HCT116 (cell line): ENCODE results near the gene FAHD1. TPM values are rescaled to one million over a fixed set of nuclear protein-coding genes. Genes with fewer than 3 reads are reported as not detected.

Source experiments
- ATAC-seq: fragments of 200-7000 bp; cut with Tn5 transposase; 2 replicates; pipeline ENCODE4 v1.9.1; 2020; ENCODE audit warnings: mild to moderate bottlenecking, moderate library complexity
- Bru-seq: library from RNA; stranded (reverse); fragments of 400-500 nt; gene quantifications from one replicate; lab custom pipeline; 2021; lab: Mats Ljungman, UMichigan
- BruChase-seq, 2 experiments: library from RNA; stranded (reverse); fragments of 400-500 nt; gene quantifications; one replicate each; lab custom pipeline; 2021; lab: Mats Ljungman, UMichigan
- BruUV-seq: library from RNA; stranded (reverse); fragments of 400-500 nt; replicated peaks from 2 replicates; lab custom pipeline; 2021; lab: Mats Ljungman, UMichigan
- CTCF ChIA-PET: fragments of 300-600 bp; sonication (Branson Sonifier 250); formaldehyde crosslinking; loops from one replicate; lab custom pipeline; 2021; ENCODE audit warnings: antibody characterized with exemption; lab: Charles Lee
- POLR2A ChIA-PET: fragments of 300-600, 350-600 bp; sonication (Branson Sonifier 250); formaldehyde crosslinking; loops from one replicate; lab custom pipeline; 2021; ENCODE audit warnings: antibody characterized with exemption; lab: Charles Lee
- RAD21 ChIA-PET, 2 experiments: fragments of 300-600 bp; sonication (Branson Sonifier 250); formaldehyde crosslinking; loops; one replicate each; lab custom pipeline; 2023; ENCODE audit warnings: low total read pairs in 2 of 2; ENCODE audit not compliant: uncharacterized antibody in 2 of 2, unreplicated experiment in 2 of 2, low non-redundant PET in 1 of 2; lab: Charles Lee
- DNase-seq: peaks from one replicate; pipeline ENCODE4 v3.0.0-alpha.2; 2010; ENCODE audit warnings: low read depth, low spot score
- H2AFZ ChIP-seq: fragments of 200-600 bp; shearing (Covaris generic), sonication (generic); 2 replicates; pipeline ENCODE4 v1.6.1; 2017; ENCODE audit warnings: low read depth, mixed run types, mixed read lengths, antibody characterized with exemption, low read length; ENCODE audit not compliant: poor library complexity, severe bottlenecking
- H3K27ac ChIP-seq: 2 replicates; pipeline ENCODE4 v1.5.1; 2012; ENCODE audit warnings: low read depth, low read length
- H3K27me3 ChIP-seq: fragments of 200-600 bp; sonication (generic); 2 replicates; pipeline ENCODE4 v1.6.1; 2016; ENCODE audit warnings: mixed run types, low read length, mixed read lengths; ENCODE audit not compliant: insufficient read depth
- H3K36me3 ChIP-seq, 2 experiments: fragments of 200-500 bp in 1 of 2; fragments of 200-600 bp in 1 of 2; sonication (Bioruptor generic) in 1 of 2; sonication (generic) in 1 of 2; 2 replicates each; pipeline versions ENCODE4 v1.5.1 to v1.6.1; 2014 to 2016; ENCODE audit warnings: low read length in 2 of 2, inconsistent platforms in 1 of 2, mixed read lengths in 1 of 2, mixed run types in 1 of 2; ENCODE audit not compliant: insufficient read depth in 2 of 2, control insufficient read depth in 1 of 2
- H3K4me1 ChIP-seq, 2 experiments: fragments of 200-600 bp in 1 of 2; sonication (generic) in 1 of 2; 2 replicates each; pipeline versions ENCODE4 v1.5.1 to v1.6.1; 2012 to 2017; ENCODE audit warnings: low read length in 2 of 2, inconsistent platforms in 1 of 2, mild to moderate bottlenecking in 1 of 2, mixed read lengths in 1 of 2, mixed run types in 1 of 2, moderate library complexity in 1 of 2; ENCODE audit not compliant: insufficient read depth in 2 of 2, control insufficient read depth in 1 of 2
- H3K4me2 ChIP-seq: fragments of 200-600 bp; sonication (generic); 2 replicates; pipeline ENCODE4 v1.6.1; 2017; ENCODE audit warnings: mixed run types, low read length, mixed read lengths
- H3K4me3 ChIP-seq, 2 experiments: fragments of 200-600 bp in 1 of 2; sonication (generic) in 1 of 2; replicated peaks in 1 of 2; 2 replicates each; pipeline ENCODE4 v1.5.1; 2011 to 2016; ENCODE audit warnings: low read length in 2 of 2, control low read depth in 1 of 2, low read depth in 1 of 2, mild to moderate bottlenecking in 1 of 2, mixed read lengths in 1 of 2, mixed run types in 1 of 2
- H3K79me2 ChIP-seq: fragments of 200-600 bp; sonication (generic); 2 replicates; pipeline ENCODE4 v1.6.1; 2017; ENCODE audit warnings: mild to moderate bottlenecking, mixed run types, low read length, moderate library complexity, mixed read lengths; ENCODE audit not compliant: insufficient read depth
- H3K9ac ChIP-seq: fragments of 200-600 bp; sonication (generic); 2 replicates; pipeline ENCODE4 v1.6.1; 2016; ENCODE audit warnings: low read length, mixed read lengths
- H3K9me2 ChIP-seq: fragments of 200-600 bp; sonication (generic), shearing (Covaris generic); 2 replicates; pipeline ENCODE4 v1.6.1; 2017; ENCODE audit warnings: mixed run types, mild to moderate bottlenecking, moderate library complexity; ENCODE audit not compliant: insufficient read depth
- H3K9me3 ChIP-seq, 2 experiments: fragments of 200-500 bp in 1 of 2; fragments of 200-600 bp in 1 of 2; sonication (Bioruptor generic) in 1 of 2; sonication (generic) in 1 of 2; 2 replicates each; pipeline ENCODE4 v1.6.1; 2014 to 2017; ENCODE audit warnings: low read length in 2 of 2, mixed read lengths in 2 of 2, inconsistent platforms in 1 of 2, low read depth in 1 of 2, mild to moderate bottlenecking in 1 of 2, mixed run types in 1 of 2, moderate library complexity in 1 of 2; ENCODE audit not compliant: control insufficient read depth in 1 of 2, insufficient read depth in 1 of 2
- H4K20me1 ChIP-seq: fragments of 200-600 bp; sonication (generic), shearing (Covaris generic); 2 replicates; pipeline ENCODE4 v1.6.1; 2017; ENCODE audit warnings: mixed run types, mild to moderate bottlenecking, moderate library complexity; ENCODE audit not compliant: insufficient read depth
- CEBPB ChIP-seq: IDR thresholded peaks from 2 replicates; pipeline ENCODE4 v1.6.1; 2012; ENCODE audit warnings: low read depth
- EZH2 ChIP-seq: fragments of 200-600 bp; sonication (generic); IDR thresholded peaks from 2 replicates; pipeline ENCODE4 v1.6.1; 2017; ENCODE audit warnings: antibody characterized with exemption, mixed run types
- EZH2phosphoT487 ChIP-seq: fragments of 200-600 bp; IDR thresholded peaks from 2 replicates; pipeline ENCODE4 v1.6.1; 2018; ENCODE audit warnings: antibody characterized with exemption, borderline replicate concordance
- POLR2AphosphoS5 ChIP-seq: IDR thresholded peaks from 2 replicates; pipeline ENCODE4 v1.6.1; 2011; ENCODE audit warnings: mild to moderate bottlenecking, low read depth, low read length, moderate library complexity
- RAD21 ChIP-seq: IDR thresholded peaks from 2 replicates; pipeline ENCODE4 v1.6.1; 2012; ENCODE audit warnings: low read depth, mild to moderate bottlenecking
- REST ChIP-seq: IDR thresholded peaks from 2 replicates; pipeline ENCODE4 v1.6.1; 2012; ENCODE audit warnings: low read depth
- SIN3A ChIP-seq: IDR thresholded peaks from 2 replicates; pipeline ENCODE4 v1.6.1; 2012; ENCODE audit warnings: low read depth
- SP1 ChIP-seq: IDR thresholded peaks from 2 replicates; pipeline ENCODE4 v1.6.1; 2012; ENCODE audit warnings: low read depth
- YY1 ChIP-seq: IDR thresholded peaks from 2 replicates; pipeline ENCODE4 v1.6.1; 2011; ENCODE audit warnings: low read length, low read depth, moderate library complexity, mild to moderate bottlenecking; ENCODE audit not compliant: insufficient replicate concordance; ENCODE audit errors: extremely low read depth
- ZBTB33 ChIP-seq: IDR thresholded peaks from 2 replicates; pipeline ENCODE4 v1.6.1; 2011; ENCODE audit warnings: mild to moderate bottlenecking, low read length, moderate library complexity; ENCODE audit not compliant: insufficient replicate concordance; ENCODE audit errors: extremely low read depth
- ZNF274 ChIP-seq: fragments of 200-500 bp; sonication (Bioruptor generic); IDR thresholded peaks from 2 replicates; pipeline ENCODE4 v1.6.1; 2014; ENCODE audit warnings: mild to moderate bottlenecking, low read depth, low read length, inconsistent platforms
- intact Hi-C: fragments of 100-400 bp; cut with micrococcal nuclease; formaldehyde crosslinking; loops from 2 replicates; pipeline ENCODE4 v1.10.0; 2022
- long read RNA-seq: library from polyadenylated mRNA; unstranded; transcript quantifications from one replicate; pipeline ENCODE4 v2.0.0, GENCODE V29; 2021; ENCODE audit not compliant: unreplicated experiment
- polyA plus RNA-seq: library from polyadenylated mRNA; unstranded; fragments of >200 nt; gene quantifications from 2 replicates; pipeline ENCODE4 v1.2.1, GENCODE V29; 2012; ENCODE audit warnings: missing spikeins
- total RNA-seq: library from RNA; stranded (reverse); gene quantifications from one replicate; pipeline ENCODE4 v1.2.1, GENCODE V29; 2021; ENCODE audit not compliant: unreplicated experiment
- TF ChIP-seq, protein P1 (sequence below): IDR thresholded peaks from 2 replicates; pipeline ENCODE4 v1.6.1; 2012
- TF ChIP-seq, protein P2 (sequence below), 3 experiments: fragments of 200-600 bp in 1 of 3; sonication (generic) in 1 of 3; IDR thresholded peaks in 2 of 3; conservative IDR thresholded peaks in 1 of 3; 2 replicates each; pipeline ENCODE4 v1.5.1; 2012 to 2017; ENCODE audit warnings: low read depth in 2 of 3, low read length in 2 of 3, antibody characterized with exemption in 1 of 3, borderline replicate concordance in 1 of 3, control low read depth in 1 of 3, mild to moderate bottlenecking in 1 of 3, mixed read lengths in 1 of 3, mixed run types in 1 of 3, moderate library complexity in 1 of 3; ENCODE audit not compliant: insufficient read depth in 1 of 3
- TF ChIP-seq, protein P3 (sequence below): IDR thresholded peaks from 2 replicates; pipeline ENCODE4 v1.6.1; 2012

FAHD1 gene
- total RNA-seq, result 25.8 TPM
- 22.7 and 27.1 TPM in 2 replicates for polyA plus RNA-seq
- percentile 66 among the genes with signal in this experiment for Bru-seq, nascent RNA
- percentile 66 among the genes with signal in this experiment for BruChase-seq, experiment 1, labeled RNA remaining after a 6-hour chase
- BruChase-seq, experiment 2, labeled RNA remaining after a 2-hour chase, result percentile 68 among the genes with signal in this experiment
- long read RNA-seq, transcript FAHD1-203 (1 exons, 1,974 nt), result major isoform, 64 of 69 reads
- long read RNA-seq, partial matches to known transcripts, result 0 of 69 reads
- long read RNA-seq, other reads (novel, unspliced or antisense), result 0 of 69 reads

DNA sequence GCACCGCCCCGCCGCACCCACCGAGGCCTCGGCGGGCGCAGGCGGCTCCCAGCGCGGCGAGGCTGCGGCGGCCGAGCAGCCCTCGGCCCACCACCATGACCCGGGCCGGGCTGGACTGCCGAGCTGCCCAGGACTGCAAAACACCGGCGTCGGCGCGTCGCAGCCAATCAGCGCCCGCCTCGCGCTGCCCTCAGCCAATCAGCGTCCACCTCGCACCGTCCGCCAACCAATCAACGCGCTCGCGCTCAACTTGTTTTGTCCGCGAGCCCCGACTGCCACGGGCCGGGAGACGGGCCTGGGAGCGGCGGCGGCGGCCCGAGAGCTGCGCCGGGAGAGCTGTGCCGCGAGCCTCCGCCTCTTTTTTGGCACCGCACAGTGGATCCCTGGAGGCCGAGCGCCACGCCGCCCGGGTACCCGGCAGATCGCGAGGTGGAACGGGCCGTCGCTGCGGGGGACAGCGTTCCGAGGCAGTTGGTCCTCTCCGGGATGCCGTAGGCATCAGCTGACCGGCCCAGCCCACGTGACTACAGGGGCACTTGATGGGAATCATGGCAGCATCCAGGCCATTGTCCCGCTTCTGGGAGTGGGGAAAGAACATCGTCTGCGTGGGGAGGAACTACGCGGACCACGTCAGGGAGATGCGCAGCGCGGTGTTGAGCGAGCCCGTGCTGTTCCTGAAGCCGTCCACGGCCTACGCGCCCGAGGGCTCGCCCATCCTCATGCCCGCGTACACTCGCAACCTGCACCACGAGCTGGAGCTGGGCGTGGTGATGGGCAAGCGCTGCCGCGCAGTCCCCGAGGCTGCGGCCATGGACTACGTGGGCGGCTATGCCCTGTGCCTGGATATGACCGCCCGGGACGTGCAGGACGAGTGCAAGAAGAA is at the start of gene FAHD1, which contains the start of gene HAGH:
Gene FAHD1, plus strand, starts transcription at position 516 of the 883 bp plus-strand sequence. Its CDS starts 33 bp downstream, at position 549.
Gene HAGH, minus strand, starts transcription at position 135 of the 883 bp plus-strand sequence. Its CDS starts 38 bp downstream, at position 97.
- Histone ChIP-seq H3K27me3 (no peaks in the 10 kb centered on the region), H2AFZ (no peak within 1 kb of the TSS), H3K36me3 (0 out of 4 replicates have a peak, but pooled peaks cover 0 to 7% of the 10 kb centered on the region in 2 experiments), H3K9me3 (no peaks in the 10 kb centered on the region), H3K4me3 (peak within 1 kb of the TSS; percentile 90 to 98), H3K27ac (peak within 1 kb of the TSS; percentile 80), H3K4me1 (peaks cover 14 to 17% of the 10 kb centered on the region in 2 experiments), H3K9ac (peak within 1 kb of the TSS; percentile 69), H3K4me2 (peak within 1 kb of the TSS; percentile 73), H3K79me2 (peaks cover 33% of the 10 kb centered on the region), H4K20me1 (peaks cover 5% of the 10 kb centered on the region; the same call in 1 of the 2 replicates), H3K9me2 (no peaks in the 10 kb centered on the region)
- ATAC-seq (peak; percentile 86), DNase-seq (peak; percentile 89)
- ChIA-PET CTCF (interaction anchor here (1.2 to 1.7 kb wide), 2 partner anchors 14 to 54 kb away, joined by 3 to 4 read pairs; partner anchors contain the start of genes EME2 and MRPS34), POLR2A (interaction anchor here (1.0 to 1.6 kb wide), 3 partner anchors 15 to 138 kb away, joined by 3 to 6 read pairs (median 3); partner anchors contain the start of genes NUBP2, RPS2 and SPSB3), RAD21 (no interaction called here)
- intact Hi-C loops, result loop anchor here (2.0 kb wide), 1 partner anchor 44 kb away; the partner anchor contains the start of genes NUBP2 and SPSB3
- BruUV-seq, result no TSS peak
- TF ChIP-seq EZH2phosphoT487 (no peak), YY1 (peak; percentile 96), ZNF274 (no peak), RAD21 (no peak), SP1 (peak; percentile 95), REST (no peak), SIN3A (peak; percentile 99), POLR2AphosphoS5 (peak; percentile 61), CEBPB (no peak), ZBTB33 (peak; percentile 86), EZH2 (no peak)
- TF ChIP-seq, protein P1, sequence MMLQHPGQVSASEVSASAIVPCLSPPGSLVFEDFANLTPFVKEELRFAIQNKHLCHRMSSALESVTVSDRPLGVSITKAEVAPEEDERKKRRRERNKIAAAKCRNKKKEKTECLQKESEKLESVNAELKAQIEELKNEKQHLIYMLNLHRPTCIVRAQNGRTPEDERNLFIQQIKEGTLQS, result no peak
- TF ChIP-seq, protein P2, sequence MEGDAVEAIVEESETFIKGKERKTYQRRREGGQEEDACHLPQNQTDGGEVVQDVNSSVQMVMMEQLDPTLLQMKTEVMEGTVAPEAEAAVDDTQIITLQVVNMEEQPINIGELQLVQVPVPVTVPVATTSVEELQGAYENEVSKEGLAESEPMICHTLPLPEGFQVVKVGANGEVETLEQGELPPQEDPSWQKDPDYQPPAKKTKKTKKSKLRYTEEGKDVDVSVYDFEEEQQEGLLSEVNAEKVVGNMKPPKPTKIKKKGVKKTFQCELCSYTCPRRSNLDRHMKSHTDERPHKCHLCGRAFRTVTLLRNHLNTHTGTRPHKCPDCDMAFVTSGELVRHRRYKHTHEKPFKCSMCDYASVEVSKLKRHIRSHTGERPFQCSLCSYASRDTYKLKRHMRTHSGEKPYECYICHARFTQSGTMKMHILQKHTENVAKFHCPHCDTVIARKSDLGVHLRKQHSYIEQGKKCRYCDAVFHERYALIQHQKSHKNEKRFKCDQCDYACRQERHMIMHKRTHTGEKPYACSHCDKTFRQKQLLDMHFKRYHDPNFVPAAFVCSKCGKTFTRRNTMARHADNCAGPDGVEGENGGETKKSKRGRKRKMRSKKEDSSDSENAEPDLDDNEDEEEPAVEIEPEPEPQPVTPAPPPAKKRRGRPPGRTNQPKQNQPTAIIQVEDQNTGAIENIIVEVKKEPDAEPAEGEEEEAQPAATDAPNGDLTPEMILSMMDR (IDR thresholded peaks at IDR 0.05 in 2 of 3, conservative IDR thresholded peaks at IDR 0.05 in 1 of 3; ENCODE audit: borderline replicate concordance in 1 of 3, insufficient read depth in 1 of 3, low read depth in 2 of 3, low read length in 2 of 3), result no peak
- TF ChIP-seq, protein P3, sequence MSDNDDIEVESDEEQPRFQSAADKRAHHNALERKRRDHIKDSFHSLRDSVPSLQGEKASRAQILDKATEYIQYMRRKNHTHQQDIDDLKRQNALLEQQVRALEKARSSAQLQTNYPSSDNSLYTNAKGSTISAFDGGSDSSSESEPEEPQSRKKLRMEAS, result peak; percentile 97
